Right lobe of liver (tissue), 4 donors: ENCODE data around the gene SH3RF2.

Experiments used
- POLR2A ChIP-seq: fragments of 450-650 bp; IDR thresholded peaks from one replicate; pipeline ENCODE4 v1.6.1; 2017; ENCODE audit warnings: antibody characterized with exemption, mild to moderate bottlenecking
- TF ChIP-seq, protein P1 (sequence below), 4 donors: fragments of 200-600 bp in 3 of 4; fragments of 450-650 bp in 1 of 4; IDR thresholded peaks; one replicate each; pipeline versions ENCODE4 v1.5.1 to v1.8.0; 2016 to 2022; ENCODE audit warnings: antibody characterized with exemption in 4 of 4, mild to moderate bottlenecking in 2 of 4
- donor health status: DM: no; HTN: no; CAD: no.
- donor health status: DM: no; HTN: no; CAD: no.
- donor health status: DM: no; HTN: yes; CAD: no.

DNA sequence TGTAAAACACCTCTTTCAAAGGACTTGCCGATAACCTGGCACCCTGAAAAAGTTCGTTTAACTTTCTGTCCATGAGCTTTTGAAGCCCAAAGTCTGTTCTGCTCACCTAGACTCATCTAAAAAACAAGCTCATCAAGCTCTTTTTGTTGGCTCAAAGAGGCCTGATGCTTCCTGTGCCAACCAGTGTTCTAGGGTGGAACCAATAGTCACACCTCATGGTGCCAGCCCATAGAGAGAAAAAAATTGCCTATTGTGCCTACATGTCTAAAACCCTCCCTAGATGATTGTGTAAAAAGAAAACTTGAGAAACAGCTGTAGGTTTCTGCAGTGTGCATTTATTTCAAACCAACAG, 4.7 kb downstream of the SH3RF2 start:
- TF ChIP-seq, protein P1, sequence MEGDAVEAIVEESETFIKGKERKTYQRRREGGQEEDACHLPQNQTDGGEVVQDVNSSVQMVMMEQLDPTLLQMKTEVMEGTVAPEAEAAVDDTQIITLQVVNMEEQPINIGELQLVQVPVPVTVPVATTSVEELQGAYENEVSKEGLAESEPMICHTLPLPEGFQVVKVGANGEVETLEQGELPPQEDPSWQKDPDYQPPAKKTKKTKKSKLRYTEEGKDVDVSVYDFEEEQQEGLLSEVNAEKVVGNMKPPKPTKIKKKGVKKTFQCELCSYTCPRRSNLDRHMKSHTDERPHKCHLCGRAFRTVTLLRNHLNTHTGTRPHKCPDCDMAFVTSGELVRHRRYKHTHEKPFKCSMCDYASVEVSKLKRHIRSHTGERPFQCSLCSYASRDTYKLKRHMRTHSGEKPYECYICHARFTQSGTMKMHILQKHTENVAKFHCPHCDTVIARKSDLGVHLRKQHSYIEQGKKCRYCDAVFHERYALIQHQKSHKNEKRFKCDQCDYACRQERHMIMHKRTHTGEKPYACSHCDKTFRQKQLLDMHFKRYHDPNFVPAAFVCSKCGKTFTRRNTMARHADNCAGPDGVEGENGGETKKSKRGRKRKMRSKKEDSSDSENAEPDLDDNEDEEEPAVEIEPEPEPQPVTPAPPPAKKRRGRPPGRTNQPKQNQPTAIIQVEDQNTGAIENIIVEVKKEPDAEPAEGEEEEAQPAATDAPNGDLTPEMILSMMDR (IDR thresholded peaks at IDR 0.05): no peak
- no peak for TF ChIP-seq POLR2A
